ENCODE data around the gene LSM14A.
A peak's percentile ranks its signal among the peaks of the same experiment; 100 is the strongest.

LSM14A gene

DNA sequence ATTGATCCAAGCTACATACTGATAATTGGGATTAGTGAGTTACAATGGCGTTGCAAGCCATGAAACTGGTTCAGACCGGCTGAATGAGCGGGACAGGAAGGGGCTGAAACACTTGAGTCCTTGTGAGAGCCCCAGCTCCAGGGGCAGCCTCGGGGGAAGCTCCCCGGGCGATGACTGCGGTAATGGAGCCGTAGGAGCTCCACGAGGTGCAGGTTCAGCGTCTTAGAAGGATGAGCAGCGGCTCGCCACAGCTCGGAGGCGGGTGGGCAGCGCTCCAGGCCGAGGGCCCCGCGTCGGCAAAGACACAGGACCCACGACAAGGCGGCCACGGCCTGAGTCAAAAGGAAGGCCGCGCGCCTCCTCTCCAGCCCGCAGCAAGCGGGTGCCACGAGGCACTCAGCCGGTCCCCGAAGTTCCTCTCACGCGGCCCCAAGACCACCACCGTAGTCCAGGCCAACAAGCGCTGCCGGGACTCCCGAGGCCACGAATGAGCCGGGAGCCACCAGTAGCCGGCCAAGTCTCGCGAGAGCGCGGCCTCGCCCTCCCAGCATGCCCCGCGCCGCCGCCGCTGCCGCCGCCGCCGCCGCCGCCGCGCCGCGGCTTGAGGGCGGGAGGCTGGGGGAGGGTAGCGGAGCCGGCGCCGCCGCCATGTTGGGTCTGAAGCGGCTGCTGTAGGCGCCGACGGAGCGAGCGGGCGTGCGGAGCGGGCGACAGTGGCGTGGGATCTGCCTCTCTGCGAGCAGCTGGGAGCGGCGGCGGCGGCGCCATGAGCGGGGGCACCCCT is at the start of gene LSM14A:
TSS of gene LSM14A (plus strand) at position 628 of the 784 bp plus-strand sequence. CDS start at position 767, 139 bp downstream.
- peak within 1 kb of the TSS; percentile 85 for H3K27ac ChIP-seq (ENCODE audit: low read length)
- H3K9me3 ChIP-seq (replicated peaks; ENCODE audit: insufficient read depth, low read length): no peaks in the 10 kb centered on the region
- H3F3A ChIP-seq (ENCODE audit: insufficient read depth, low read length): peaks cover 14% of the 10 kb centered on the region; the same call in 1 of the 2 replicates
- peak; percentile 88 for DNase-seq
- peak within 1 kb of the TSS; percentile 98 for H3K9ac ChIP-seq (ENCODE audit: low read length)
- H3K36me3 ChIP-seq (replicated peaks; ENCODE audit: insufficient read depth, low read length): no peaks in the 10 kb centered on the region; the same call in 1 of the 2 replicates
- peak within 1 kb of the TSS; percentile 96 for H2AFZ ChIP-seq (ENCODE audit: low read length)
- TF ChIP-seq, protein P1, sequence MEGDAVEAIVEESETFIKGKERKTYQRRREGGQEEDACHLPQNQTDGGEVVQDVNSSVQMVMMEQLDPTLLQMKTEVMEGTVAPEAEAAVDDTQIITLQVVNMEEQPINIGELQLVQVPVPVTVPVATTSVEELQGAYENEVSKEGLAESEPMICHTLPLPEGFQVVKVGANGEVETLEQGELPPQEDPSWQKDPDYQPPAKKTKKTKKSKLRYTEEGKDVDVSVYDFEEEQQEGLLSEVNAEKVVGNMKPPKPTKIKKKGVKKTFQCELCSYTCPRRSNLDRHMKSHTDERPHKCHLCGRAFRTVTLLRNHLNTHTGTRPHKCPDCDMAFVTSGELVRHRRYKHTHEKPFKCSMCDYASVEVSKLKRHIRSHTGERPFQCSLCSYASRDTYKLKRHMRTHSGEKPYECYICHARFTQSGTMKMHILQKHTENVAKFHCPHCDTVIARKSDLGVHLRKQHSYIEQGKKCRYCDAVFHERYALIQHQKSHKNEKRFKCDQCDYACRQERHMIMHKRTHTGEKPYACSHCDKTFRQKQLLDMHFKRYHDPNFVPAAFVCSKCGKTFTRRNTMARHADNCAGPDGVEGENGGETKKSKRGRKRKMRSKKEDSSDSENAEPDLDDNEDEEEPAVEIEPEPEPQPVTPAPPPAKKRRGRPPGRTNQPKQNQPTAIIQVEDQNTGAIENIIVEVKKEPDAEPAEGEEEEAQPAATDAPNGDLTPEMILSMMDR (IDR thresholded peaks at IDR 0.05; ENCODE audit: low read length): no peak
- no peak for TF ChIP-seq EZH2phosphoT487 (IDR thresholded peaks at IDR 0.05; ENCODE audit: low read length)
- peaks cover 54% of the 10 kb centered on the region for H3K79me2 ChIP-seq (ENCODE audit: low read length)
- no peaks in the 10 kb centered on the region for H3K9me2 ChIP-seq (replicated peaks; ENCODE audit: insufficient read depth, low read length)
- H3K27me3 ChIP-seq (replicated peaks; ENCODE audit: insufficient read depth, low read length): 0 out of 2 replicates have a peak, but pooled peaks cover 5% of the 10 kb centered on the region
- peaks cover 33% of the 10 kb centered on the region for H4K20me1 ChIP-seq (ENCODE audit: insufficient read depth, low read length)
- peaks cover 23% of the 10 kb centered on the region; the same call in 1 of the 2 replicates for H3K4me1 ChIP-seq (ENCODE audit: low read length)
- H3K4me3 ChIP-seq (ENCODE audit: low read length): peak within 1 kb of the TSS; percentile 91
- H3K4me2 ChIP-seq (ENCODE audit: low read depth, low read length): peak within 1 kb of the TSS; percentile 91

DNA sequence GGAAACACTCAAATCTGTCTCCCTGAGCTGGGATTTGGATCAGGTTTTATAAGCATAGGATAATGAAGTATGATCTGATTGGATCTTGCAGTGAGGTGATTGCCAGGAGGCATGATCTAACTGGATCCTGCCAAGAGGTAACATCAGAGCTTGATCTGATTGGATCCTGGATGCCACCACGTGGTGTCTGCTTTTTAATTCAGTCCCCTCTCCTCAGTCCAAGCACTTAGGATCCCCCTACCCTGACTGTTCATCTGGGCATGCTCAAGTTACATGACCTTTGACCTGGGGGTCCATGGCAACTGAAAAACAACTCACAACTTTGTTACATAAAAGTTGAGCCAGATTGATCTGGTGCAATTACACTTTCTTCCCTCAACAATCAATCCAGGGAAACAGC is 47.5 kb upstream of the LSM14A start:
- Histone ChIP-seq H3K9me2 (replicated peaks; ENCODE audit: insufficient read depth, low read length) (no peaks in the 10 kb centered on the region), H3K4me2 (ENCODE audit: low read depth, low read length) (no peak overlapping the region), H3K4me3 (ENCODE audit: low read length) (no peak overlapping the region), H3K4me1 (ENCODE audit: low read length) (no peaks in the 10 kb centered on the region), H4K20me1 (ENCODE audit: insufficient read depth, low read length) (no peaks in the 10 kb centered on the region), H3K27me3 (replicated peaks; ENCODE audit: insufficient read depth, low read length) (peaks cover 8% of the 10 kb centered on the region), H3K9me3 (replicated peaks; ENCODE audit: insufficient read depth, low read length) (no peaks in the 10 kb centered on the region), H2AFZ (ENCODE audit: low read length) (no peak overlapping the region), H3K36me3 (replicated peaks; ENCODE audit: insufficient read depth, low read length) (no peaks in the 10 kb centered on the region), H3K79me2 (ENCODE audit: low read length) (no peaks in the 10 kb centered on the region), H3K27ac (ENCODE audit: low read length) (no peak overlapping the region), H3F3A (ENCODE audit: insufficient read depth, low read length) (no peaks in the 10 kb centered on the region), H3K9ac (ENCODE audit: low read length) (no peak overlapping the region)
- DNase-seq: no peak
- TF ChIP-seq, protein P1 (IDR thresholded peaks at IDR 0.05; ENCODE audit: low read length): no peak
- TF ChIP-seq EZH2phosphoT487 (IDR thresholded peaks at IDR 0.05; ENCODE audit: low read length): no peak
- no peak for TF ChIP-seq EZH2 (optimal IDR thresholded peaks at IDR 0.05; ENCODE audit: low read depth, low read length)

DNA sequence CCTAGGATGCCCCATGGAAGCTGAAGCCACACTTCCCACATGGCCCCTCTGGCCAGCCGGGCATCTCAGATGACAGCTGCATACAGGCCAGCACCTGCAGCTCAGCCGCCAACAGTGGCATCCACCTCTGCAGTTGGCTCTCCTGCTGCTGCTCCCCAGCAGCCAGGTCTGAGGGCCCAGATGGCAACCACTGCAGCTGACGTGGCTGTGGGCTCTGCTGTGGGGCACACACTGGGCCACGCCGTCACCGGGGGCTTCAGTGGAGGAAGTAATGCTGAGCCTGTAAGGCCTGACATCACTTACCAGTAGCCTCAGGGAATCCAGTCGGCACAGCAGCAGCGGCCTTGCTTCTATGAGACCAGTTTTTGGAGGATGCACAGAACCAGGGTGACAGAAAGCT is 45.3 kb upstream of the LSM14A start:
- Histone ChIP-seq H3K9me2 (replicated peaks; ENCODE audit: insufficient read depth, low read length) (no peaks in the 10 kb centered on the region), H3K27ac (ENCODE audit: low read length) (no peak overlapping the region), H3K4me2 (ENCODE audit: low read depth, low read length) (no peak overlapping the region), H4K20me1 (ENCODE audit: insufficient read depth, low read length) (no peaks in the 10 kb centered on the region), H3F3A (ENCODE audit: insufficient read depth, low read length) (no peaks in the 10 kb centered on the region), H3K4me1 (ENCODE audit: low read length) (no peaks in the 10 kb centered on the region), H3K4me3 (ENCODE audit: low read length) (no peak overlapping the region), H3K27me3 (replicated peaks; ENCODE audit: insufficient read depth, low read length) (peaks cover 21% of the 10 kb centered on the region), H3K9me3 (replicated peaks; ENCODE audit: insufficient read depth, low read length) (no peaks in the 10 kb centered on the region), H3K36me3 (replicated peaks; ENCODE audit: insufficient read depth, low read length) (no peaks in the 10 kb centered on the region), H3K79me2 (ENCODE audit: low read length) (no peaks in the 10 kb centered on the region), H3K9ac (ENCODE audit: low read length) (no peak overlapping the region), H2AFZ (ENCODE audit: low read length) (no peak overlapping the region)
- DNase-seq: no peak
- TF ChIP-seq EZH2 (optimal IDR thresholded peaks at IDR 0.05; ENCODE audit: low read depth, low read length): no peak
- TF ChIP-seq, protein P1 (IDR thresholded peaks at IDR 0.05; ENCODE audit: low read length): no peak
- TF ChIP-seq EZH2phosphoT487 (IDR thresholded peaks at IDR 0.05; ENCODE audit: low read length): no peak

Measured in MM.1S (cell line).